Stimulated activated CD8-positive, alpha-beta memory T cell treated with anti-CD3 and anti-CD28 coated beads, Interleukin-15, amount 100 ng/mL, for 48 hours (primary cell): ENCODE measurements around the gene IDS.
"Not testable (repeated sequence)": the region's sequence is repeated elsewhere in the genome, so short reads cannot be mapped to it uniquely, and the experiment has no call there.

ENCODE experiments used
- DNase-seq, 2 donors: peaks; one replicate each; pipeline ENCODE4 v3.0.0-alpha.2; 2020; ENCODE audit warnings: low read depth in 2 of 2

IDS gene

DNA sequence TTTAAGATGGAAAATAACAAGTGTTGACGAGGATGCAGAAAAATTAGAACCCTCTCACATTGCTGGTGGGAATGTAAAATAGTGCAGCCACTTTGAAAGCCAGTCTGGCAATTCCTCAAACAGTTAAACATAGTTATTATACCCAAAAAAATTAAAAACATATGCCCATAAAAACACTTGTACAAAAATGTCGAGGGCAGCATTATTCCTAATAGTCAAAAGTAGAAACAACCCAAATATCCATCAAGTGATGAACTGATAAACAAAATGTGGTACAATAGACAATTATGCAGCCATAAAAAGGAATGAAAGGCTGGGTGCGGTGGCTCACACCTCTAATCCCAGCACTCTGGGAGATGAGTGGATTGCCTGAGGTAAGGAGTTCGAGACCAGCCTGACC lies 6.3 kb downstream of the IDS start:
- DNase-seq: no peak

DNA sequence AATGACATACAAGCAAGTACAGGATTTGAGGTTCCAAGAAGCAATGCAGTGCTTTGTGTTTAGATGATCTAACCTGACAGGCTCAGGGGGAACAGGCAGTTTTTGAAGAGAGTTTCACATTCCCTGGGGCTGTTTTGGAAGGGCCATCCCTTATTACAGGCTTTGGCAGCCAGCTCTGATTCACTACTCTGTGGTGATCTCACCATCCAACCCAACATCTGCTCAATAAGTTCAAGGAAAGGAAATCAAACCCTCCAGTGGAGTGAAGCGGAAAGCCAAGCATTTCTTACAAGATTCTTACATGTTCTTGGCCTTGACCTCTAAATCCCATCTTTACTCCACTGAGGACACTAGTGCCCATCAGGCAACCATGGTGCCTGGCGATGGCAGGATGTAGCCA lies 7.5 kb downstream of the IDS start:
- no peak for DNase-seq

DNA sequence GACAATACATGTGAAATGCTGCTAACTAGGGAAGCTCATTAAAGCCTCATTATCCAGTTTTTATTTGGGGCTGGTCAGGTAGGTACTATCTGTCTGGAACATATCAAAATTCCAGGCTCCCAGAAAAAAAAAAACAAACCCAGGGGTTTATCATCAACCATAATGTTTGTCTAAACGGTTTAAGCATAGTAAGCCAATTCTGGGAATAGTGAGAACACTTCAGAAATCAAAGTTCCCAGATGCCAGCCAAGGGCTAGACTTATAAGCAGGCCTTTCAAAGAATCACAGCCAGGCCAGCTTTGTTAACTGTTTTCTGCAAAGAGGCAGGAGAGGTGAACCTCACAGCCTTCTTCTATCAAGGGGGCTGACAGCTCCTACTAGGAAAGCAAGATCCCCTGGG lies 8.1 kb downstream of the IDS start:
- no peak for DNase-seq

DNA sequence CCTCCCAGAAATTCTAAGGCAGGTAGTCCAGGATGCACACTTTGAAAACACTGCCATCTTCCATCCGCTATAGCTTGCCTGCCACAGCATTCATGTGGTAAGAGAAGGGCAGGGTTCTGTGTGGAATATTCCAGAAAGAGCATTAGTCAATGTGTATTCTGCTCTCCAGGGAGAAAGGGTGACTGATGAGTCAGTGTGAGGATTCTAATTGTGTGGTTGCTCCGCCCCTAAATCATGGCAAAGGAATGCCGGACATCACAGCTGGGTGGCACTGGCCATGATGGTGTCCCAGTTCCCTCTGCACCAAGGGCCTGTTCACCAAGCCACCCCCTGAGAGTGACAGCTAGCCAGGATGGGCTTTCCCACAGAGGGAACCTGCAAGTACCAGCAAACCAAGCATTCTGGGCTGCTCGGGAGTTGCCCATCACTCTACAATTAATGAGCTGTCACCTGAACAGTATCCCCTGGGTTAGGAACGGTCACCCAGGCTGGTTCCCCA lies 9.5 kb downstream of the IDS start:
- DNase-seq: no peak

DNA sequence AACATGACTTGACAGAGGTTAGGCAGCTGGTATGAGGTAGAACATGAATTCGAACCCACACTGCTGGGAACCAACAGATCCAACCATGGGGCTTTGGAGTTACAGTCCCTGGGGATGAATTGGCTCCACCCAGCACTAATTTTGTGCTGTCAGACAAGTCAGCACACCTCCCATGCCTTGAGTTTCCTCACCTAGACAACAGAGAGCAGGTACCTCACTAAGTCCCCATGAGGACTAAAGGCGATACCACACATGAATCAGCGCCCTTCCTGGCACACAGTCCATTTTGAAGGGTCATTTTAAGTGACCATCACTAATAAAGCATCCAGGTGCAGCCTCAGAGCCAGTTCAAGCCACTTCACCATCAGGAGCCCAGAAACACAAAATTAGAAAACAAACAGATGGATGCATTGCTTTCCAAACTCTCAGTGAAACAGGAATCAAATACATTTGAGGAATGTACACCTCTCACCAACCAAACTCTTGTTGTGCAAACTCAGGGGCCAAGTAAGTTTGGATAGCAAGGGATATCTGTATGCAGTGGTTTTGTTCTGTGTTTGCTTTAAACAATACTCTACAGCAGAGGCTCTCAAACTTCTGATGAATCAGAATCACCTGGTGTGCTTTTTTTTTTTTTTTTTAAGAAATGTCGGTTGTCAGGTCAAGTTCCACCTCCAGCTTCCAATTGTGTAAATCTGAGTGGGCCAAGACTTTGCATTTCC lies 10.1 kb downstream of the IDS start:
- no peak for DNase-seq

DNA sequence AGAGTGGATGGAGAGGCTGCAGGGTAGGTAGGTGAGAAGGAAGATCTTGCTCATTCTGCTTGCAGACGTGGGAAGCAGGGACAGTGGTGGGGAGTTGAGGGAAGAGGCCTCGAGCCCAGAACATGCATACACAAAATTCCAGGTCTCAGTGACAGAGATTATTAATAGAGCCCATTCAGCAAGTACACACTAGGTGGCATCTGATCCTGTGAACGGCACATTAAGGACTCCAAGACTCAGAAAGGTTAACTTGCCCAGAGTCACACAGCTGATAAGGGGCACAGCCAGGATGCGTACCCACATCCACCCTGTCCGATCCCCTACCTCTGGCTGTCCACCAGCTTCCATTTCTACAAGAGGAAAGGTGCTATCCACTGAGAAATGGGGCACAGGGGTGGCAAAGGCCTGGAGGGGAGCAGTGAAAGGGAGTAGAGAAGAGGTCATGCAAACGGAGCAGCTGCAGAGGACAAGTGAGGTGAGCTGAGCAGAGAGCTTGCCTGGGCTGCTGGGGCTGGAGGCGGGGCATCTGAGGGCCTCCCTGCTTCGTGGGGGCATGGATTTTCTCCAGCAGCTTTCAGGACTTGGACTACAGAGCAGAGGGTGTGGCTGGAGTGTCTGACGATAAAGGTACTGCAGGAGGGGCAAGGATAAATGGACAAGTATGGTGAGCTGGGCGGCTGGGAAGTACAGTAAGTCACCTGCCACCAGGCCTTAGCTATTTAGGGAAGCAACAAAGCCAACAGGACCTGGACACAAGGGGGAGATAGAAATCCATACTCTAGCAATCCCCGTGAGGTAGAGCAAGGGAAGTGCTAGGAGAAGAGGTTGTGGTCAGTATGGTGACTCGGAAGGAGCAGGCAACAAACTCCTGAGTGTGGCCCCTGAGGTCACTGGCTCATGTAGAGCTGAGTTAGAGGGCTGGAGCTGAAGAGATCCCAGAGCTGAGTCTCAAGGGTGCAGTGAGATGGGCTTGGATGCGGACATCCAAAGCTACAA lies 11.2 kb downstream of the IDS start:
- DNase-seq: no peak

DNA sequence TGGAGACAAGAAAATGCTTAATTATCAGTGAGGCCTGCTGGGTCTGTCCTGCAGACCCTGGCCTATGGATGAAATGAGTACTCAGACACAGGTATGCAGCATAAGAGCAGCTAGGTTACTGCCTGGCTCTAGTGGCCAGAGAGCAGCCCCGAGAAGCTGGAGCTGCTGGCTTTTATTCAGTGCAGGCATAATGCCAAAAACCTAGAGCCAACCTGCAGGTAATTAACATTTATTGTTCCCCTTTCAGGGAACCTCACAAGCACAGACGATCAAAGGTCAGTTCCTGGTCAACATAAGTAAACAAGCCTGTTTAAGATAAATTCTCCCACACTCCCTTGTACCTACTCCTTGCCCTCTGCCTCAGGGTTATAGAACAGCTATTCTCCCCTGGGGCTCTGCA lies 13.3 kb downstream of the IDS start:
- no peak for DNase-seq

DNA sequence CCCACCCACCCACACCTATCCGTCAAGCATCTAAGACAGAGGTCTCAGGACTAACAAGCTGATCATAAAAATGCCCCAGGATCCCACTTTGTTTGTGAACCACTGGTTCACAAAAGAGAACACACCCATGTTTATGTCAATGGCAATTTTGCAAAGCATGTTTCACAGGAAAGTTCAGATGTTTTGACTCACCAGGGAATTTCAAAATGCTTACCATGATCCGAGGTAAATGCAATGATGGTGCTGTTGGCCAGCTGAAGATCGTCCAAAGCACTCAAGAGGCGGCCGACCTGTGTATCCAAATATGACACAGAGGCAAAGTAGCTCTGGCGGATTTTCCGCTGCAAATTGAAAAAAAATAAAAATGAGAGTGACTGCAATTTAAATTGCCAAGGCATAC lies 15.0 kb downstream of the IDS start:
- no peak for DNase-seq

DNA sequence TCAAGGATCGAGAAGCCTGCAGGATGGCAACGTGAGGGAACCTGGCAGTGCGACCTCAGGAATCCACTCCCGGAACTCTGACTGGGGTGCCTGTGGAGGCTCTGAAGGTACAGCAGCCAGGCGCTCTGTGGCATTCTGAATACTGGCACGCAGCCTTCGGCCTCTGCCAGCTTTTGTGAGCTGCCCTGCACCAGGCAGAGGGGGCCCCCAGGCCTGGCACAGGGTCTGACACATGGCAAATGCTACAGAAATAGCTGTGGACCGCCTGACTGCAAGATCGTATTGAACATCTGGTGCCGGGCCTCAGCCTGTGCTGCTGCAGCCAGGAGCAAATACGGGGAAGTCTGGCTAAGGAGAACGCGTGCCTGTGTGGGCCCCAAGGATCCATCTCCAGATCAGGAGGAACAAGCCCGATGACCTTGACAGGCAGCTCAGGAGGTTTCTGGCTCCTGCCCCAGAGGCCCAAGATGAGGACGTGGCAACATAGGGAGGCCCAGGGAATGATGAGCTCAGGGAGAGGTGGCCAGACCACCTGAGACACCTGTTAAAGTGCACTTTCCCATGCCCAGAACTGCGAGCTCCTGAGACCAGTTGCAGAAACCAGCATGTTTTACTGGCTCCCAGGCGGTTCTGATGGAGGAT lies 16.6 kb downstream of the IDS start:
- not testable (repeated sequence) for DNase-seq

DNA sequence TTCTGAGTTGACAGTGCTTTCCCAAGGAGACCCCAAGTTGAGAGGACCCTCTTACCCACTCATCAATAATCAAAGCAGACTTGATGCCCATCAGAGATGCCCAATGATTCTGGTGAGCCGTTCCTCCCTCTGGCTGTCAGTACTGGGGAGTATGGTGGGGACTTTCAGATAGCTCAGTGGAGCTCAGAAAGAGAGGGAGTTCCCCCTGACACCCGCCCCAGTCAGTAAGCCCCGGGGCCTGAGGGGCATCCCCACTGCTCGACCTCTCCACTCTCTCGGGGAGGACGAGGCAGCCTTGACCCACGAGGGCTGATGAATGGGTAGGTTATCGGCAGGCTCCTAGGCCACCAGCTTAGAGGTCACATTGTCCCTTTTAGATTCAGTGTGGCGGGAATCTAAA lies 17.1 kb downstream of the IDS start:
- DNase-seq: not testable (repeated sequence)

DNA sequence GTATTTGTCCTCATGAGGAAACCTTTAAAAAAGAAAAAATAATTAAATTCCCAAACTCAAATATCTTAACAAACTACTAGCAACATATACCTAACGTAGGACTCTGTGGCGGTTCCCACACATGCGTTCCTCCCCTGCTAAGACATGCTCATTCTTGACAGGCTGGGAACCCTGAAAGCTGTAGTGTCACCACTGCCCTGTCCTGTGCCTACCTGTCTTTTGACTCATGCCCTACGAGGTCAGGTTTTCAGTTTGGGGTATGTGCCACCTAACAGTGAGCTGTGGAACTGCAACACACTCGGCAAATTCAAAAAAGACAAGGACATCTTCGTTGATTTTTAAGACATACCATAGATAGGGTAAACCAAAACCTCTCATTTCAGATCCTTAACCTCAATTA lies 17.8 kb downstream of the IDS start:
- DNase-seq: no peak

DNA sequence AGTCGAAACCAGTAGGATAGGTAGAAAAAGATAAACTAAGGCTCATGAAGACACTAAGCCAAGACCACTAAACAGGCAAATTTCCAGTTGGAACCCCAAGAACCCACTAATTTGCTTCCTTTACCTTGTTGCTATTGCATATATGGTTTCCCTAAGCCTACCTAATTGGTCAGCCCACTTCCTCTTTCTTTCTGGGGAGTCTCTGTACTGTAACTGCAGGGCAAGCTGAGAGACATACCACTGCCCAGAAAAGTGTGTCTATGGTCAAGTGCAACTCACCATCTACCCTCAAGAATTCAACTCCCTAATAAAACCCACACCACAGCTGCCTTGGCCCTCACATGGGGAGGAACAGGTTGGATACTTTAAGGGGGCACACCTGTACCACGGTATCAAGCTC lies 28.6 kb downstream of the IDS start:
- DNase-seq: no peak

DNA sequence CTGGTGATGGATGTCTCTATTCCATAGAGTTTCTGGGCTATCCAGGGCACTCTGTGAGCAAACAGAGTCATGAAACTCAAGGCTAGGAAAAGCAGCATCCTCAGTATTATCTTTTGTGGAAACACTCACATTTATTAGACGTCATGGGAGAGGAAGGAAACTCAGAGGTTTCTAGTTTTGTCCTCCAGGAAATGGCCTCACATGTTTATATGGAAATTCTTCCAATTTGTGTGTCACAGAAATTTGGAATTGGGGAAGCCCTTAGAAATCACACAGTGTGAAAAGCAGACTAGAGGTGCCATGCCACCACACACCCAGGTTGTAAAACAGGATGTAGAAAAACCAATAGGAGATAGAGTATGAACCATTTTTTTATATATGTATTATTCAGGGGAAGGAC lies 31.1 kb downstream of the IDS start:
- no peak for DNase-seq

DNA sequence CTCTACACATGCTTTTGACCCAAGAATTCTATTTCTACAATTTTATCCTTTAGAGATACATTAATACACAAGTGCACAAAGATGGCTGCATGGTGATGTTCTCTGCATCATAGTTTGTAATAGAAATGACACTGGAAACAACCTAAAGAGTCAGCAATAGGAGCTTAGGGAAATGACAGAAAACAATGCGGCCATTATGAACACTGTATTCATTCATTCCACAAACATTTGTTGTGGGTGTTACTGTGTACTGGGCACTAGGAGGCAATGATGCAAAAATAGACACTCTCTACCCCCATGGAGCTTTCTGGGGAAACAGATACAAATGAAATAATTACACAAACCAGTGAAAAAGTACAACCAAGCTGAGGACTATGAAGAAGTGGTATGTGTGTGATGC lies 32.0 kb downstream of the IDS start:
- DNase-seq: no peak

DNA sequence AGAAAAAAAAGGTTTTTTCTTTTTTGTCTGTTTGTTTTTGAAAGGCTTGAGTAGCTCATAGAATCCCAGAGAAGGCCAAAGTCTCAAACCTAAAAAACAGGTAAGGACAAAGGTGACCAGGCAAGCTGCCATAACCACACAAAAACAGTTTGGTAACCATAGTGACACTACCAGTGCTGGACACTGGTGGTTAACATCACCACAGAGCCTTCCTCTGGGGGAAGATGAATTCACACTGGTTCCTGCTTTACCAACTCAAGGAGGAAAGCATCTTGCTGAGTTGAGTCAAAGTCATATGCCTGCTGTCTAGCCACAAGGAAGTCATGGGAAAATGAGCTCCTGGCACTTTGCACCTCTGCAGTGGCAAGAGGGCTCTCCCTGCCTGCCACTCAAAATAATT lies 32.5 kb downstream of the IDS start:
- DNase-seq: no peak

DNA sequence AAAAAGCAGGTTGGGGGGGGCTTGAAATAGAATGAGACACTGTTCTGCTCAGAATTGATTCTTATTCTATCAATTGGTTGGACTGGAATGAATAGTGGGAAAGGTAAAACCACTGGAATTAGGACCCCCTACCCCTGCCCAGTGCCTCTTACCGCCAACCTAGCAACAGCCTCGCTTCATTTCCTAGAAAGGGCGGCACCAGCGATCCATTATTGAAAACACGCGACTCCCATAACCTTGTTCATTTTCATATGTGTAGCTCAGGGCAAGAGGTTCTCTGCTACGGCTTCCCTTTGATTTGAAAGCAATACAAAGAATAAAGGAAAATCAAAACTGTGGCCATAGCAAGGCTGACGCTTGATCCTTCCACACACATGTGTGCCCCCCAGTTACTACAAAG lies 33.7 kb downstream of the IDS start:
- no peak for DNase-seq

DNA sequence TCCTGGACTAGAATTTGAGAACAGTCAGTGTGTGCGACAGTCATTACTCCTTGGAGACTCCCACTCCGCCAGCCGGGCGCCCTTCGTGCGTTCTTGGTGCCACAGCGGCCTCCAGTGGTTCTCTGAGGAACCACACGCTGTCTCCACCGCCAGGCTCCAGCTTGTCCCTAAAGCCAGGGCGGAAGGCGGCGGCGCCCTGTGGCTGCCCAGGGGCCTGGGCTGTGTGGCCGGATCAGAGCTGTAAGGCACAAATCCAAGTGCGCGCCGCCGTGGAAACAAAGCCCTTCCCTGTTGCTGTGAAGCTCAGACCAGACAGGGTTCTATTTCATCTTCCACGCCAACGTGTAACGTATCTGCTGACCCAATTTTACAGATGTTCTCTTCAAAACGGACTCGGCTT lies 34.2 kb downstream of the IDS start:
- peak; percentile 41 to 42 for DNase-seq

DNA sequence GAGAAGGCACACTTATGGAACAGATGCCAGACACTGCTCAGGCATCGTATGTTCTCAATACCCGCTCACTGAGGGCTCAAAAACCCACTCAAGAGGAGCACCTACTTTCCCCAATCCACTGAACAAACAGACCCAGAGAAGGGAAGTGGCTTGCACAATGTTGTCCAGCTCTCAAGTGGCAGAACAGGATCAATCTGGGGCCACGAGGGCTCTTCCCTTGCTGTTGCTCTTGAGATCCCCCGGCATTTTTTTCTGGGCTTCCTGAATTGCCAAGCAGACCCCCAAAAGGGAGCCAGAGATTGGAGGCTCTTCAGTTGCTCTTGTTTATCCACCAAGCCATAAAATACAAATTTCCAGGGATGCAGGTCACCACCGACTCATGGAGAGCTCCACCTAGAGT lies 35.7 kb downstream of the IDS start:
- DNase-seq: no peak

DNA sequence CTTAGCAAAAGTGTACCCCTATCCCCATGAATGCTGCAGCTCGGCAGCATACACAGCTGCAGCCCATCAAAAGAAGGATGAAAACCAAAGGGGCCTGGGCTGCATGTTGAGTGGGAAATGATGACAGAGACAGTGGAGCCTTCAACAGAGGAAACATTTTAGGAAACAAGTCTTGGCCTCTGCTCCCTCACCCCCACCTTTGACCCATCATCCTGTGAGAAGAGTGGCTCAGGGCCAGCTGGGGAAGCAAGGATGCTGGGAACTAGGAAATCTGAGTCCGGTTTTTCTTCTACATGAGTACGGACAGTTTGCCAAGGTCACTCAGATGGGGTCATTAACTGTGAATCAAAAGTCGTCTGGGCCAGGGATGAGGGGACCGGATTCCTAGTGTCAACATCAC lies 37.2 kb downstream of the IDS start:
- DNase-seq: no peak

DNA sequence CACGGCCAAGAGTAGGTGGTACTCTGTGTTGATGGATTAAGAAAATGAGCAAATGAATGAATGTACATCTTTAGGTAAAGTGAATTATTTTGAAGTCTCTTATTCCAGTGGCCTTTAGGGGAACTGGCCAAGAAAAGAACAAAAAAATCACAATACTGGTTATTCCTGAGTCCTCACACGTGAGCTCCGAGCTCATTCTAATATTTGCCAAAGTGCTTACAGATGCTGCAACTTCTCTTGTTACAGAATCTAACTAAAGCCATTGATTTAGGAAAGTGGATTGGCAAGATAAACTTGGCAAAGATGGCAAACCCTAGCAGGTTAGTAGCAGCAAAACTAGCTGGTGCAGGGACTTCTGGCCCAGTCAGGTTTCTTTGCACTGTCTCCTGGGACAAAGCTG lies 37.6 kb downstream of the IDS start:
- DNase-seq: no peak

DNA sequence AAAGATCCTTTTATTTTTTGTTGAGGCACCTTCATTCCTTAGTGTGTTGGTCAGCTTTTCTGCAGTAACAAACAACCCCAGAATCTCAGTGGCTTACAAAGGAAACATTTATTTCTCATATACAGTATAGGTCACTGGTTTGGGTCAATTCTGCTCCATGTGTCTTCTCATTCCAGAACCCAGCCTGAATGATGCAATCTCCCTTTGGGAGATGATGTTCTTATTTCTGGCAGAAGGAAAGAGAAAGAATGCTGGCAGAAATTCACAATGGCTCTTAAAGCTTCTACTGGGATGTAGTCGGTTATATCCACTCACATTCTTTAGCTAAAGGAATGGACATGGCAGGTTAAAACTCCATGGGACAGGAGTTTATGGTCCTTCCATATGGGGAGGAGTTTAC lies 42.3 kb downstream of the IDS start:
- no peak for DNase-seq

DNA sequence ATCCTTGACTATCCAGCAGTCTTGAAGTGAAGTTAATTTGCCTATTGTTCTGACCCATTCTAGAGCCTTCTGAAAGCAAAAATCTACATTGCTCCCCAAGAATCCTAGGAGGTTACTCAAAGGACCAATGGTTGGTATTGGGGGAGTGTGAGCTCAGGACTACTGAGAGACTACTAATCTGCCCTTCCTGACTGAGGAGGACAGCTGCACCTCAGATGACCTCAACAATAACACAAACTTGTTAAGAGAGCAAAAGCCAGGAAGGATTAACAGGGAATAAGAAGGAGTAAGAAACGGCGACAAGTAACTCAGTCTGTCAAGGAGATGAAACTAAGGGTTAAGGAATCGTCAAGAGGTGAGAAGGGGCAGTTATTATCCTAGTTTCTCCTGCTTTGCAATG lies 43.4 kb downstream of the IDS start:
- DNase-seq: no peak

DNA sequence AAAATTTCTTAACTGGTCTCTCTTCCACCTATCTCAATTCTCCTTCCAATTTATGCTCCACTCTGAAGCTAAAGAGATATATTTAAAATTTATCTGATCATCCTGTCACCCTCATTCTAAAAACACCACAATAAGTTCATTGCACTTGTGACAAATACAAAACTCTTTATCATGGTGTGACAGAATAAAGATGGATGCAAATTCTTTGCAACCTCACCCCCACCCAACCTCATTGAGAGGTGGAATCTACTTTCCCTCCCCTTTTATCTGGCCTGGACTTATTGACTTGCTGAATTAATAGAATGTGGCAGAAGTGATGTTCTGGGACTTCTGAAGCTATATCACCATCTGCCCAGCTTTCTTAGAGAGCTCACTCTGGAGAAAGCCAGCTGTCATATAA lies 46.5 kb downstream of the IDS start:
- DNase-seq: no peak
